Activated CD4-positive, alpha-beta T cell treated with anti-CD3 and anti-CD28 coated beads, Interleukin-2, Interleukin-6, amounts not matched to agents 100 ng/mL and 50 ng/mL, durations not matched to agents 16 hours and 8 hours (primary cell): ENCODE measurements around the gene PRDX1.
"Not testable (repeated sequence)": the region's sequence is repeated elsewhere in the genome, so short reads cannot be mapped to it uniquely, and the experiment has no call there.

ENCODE experiments used
- DNase-seq: peaks from one replicate; pipeline ENCODE4 v3.0.0-alpha.2; 2020

Gene PRDX1

DNA sequence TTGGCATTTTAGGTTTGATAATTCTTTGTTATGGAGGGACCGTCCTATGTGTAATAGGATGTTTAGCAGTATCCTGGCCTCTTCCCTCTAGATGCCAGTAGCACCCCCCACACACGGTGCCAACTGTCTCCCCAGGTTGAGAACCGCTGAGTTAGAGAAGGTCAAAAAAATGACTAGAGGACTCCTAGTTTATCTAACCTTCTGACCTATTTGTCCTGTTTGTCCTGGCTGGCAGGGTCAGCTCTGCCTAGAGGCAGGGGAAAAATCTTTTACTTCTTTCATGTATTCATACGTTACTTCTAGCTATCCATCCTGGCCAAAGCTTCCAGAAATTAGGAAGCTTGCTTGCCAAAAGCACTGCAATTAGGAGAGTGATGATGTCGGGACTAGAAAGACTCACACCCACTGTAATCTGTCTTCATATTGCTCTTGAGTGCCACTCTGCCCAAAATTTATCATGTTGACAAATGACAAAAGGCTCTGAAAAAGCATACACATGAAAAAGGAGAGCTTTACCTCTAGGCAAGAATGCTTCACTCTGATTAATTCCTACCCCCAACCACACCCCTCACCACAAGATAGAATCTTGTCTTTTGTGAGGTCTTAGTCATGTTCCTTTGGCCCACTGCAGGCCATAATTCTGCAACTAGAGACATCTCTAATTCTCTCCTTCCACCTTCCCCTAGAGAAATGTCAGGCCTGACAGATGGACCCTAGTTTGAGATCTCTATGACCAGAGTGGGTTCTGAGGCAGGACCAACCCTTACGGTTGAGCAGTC lies 14.5 kb upstream of the PRDX1 start:
- DNase-seq: peak; percentile 45

DNA sequence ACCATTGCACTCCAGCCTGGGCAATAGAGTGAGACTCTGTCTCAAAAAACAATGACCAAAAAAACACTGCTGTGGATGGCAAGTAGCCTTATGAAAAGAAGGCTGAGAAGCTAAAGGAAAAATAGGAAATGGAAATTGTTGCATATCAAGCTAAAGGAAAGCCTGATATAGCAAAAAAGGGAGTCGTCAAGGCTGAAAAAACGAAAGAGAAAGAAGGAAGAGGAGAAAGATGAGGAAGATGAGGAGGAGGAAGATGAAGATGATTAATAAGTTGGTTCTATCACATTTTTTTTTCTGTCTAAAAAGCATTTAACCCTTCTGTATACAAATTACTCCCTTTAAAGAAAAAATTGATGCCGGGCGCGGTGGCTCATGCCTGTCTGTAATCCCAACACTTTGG lies 10.2 kb upstream of the PRDX1 start:
- no peak for DNase-seq

GRCh38 chr1:45530632-45531135 lies 9.0 kb upstream of the PRDX1 start:
- no peak for DNase-seq

GRCh38 chr1:45526135-45526644 lies 4.5 kb upstream of the PRDX1 start:
- no peak for DNase-seq

GRCh38 chr1:45523975-45524374 lies 2.3 kb upstream of the PRDX1 start:
- DNase-seq: not testable (repeated sequence)

GRCh38 chr1:45523516-45523915 lies 1.8 kb upstream of the PRDX1 start:
- DNase-seq: peak; percentile 39

- peak; percentile 69 for DNase-seq
Measured at GRCh38 chr1:45522324-45523104, 830 bp upstream of the PRDX1 start.

GRCh38 chr1:45519774-45520173 lies 1.9 kb downstream of the PRDX1 start:
- not testable (repeated sequence) for DNase-seq

- DNase-seq: no peak
Measured at GRCh38 chr1:45518910-45519309, 2.8 kb downstream of the PRDX1 start.

GRCh38 chr1:45518366-45518765 lies 3.3 kb downstream of the PRDX1 start:
- not testable (repeated sequence) for DNase-seq

- DNase-seq: no peak
Measured at GRCh38 chr1:45516465-45516864, 5.2 kb downstream of the PRDX1 start.

GRCh38 chr1:45516036-45516435 lies 5.6 kb downstream of the PRDX1 start:
- no peak for DNase-seq

GRCh38 chr1:45513532-45514260 lies 8.0 kb downstream of the PRDX1 start:
- DNase-seq: not testable (repeated sequence)

DNA sequence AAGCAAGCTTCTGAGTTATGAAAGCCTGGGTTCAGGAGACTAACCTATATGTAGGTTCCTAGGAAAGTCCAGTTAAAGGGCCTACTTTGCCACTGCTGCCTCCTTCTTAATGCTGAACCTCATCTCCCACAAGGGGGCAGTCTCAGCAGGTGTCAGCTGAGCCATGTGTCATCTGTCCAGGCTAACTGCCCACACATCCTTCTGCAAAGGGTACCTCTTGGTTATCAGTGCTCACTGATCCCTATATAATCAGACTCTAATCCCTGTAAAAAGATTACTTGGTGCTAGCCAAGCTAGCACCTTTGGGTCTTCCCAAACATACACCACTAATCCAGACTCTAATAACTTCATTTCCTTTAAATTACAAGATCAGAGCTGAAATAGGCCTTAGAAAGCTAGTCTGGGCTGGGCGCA lies 9.0 kb downstream of the PRDX1 start:
- DNase-seq: peak; percentile 73

DNA sequence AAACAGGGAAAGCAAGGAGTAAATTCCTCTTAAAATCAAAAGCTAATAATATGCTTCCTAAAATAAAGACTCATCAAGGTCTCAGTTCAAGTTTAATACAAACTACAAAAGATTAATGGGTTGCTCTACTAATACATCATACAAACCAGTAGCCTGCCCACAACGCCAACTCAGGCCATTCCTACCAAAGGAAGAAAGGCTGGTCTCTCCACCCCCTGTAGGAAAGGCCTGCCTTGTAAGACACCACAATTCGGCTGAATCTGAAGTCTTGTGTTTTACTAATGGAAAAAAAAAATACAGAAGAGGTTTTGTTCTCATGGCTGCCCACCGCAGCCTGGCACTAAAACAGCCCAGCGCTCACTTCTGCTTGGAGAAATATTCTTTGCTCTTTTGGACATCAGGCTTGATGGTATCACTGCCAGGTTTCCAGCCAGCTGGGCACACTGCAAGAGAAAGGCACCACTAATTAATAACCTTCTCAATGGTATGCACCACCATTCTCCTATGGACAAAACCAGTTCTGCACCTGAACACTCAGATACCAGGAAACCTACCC lies 10.6 kb downstream of the PRDX1 start:
- no peak for DNase-seq

GRCh38 chr1:45510036-45510971 lies 11.4 kb downstream of the PRDX1 start:
- no peak for DNase-seq

DNA sequence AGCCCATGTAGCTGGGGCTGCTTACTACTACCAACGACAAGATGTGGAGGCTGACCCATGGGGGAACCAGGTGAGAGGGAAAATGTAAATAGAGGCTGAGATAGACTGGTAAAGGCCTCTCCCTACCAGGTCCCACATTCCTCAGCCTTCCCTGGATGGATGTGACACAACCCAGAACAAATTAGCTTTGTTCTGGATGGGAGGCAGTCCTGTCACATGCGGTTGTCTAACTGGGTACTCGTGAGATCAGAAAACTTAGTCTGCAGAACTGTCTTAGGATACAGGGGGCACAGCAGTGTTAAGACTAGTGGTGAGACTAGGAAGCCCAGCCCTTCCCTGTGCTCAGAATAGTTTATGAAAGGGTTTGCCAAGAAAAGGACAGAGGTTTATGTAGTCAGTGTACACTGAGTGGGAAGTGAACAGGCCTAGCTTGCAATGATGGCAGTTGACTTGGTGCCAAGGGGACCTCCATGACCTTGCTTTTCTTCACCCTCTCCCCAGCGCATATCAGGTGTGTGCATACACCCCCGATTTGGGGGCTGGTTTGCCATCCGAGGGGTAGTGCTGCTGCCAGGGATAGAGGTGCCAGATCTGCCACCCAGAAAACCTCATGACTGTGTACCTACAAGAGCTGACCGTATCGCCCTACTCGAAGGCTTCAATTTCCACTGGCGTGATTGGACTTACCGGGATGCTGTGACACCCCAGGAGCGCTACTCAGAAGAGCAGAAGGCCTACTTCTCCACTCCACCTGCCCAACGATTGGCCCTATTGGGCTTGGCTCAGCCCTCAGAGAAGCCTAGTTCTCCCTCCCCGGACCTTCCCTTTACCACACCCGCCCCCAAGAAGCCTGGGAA lies 13.2 kb downstream of the PRDX1 start:
- no peak for DNase-seq

- DNase-seq: no peak
Measured at GRCh38 chr1:45507893-45508292, 13.8 kb downstream of the PRDX1 start.

DNA sequence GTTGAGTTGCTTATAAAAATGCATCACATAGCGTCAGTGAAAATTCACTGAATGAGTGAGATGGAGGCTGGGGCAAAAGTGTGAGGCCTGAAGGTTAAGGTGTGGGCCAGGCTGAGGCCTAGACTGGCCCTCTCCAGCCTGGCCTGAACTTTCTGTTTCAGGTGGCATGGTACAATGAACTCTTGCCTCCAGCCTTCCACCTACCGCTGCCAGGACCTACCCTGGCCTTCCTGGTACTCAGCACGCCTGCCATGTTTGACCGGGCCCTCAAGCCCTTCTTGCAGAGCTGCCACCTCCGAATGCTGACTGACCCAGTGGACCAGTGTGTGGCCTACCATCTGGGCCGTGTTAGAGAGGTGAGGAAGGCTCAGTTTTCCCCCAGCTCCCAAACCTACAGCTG lies 14.5 kb downstream of the PRDX1 start:
- no peak for DNase-seq
